T-helper 1 cell treated with Interleukin-12 subunit alpha and Interleukin-12 subunit beta and Interleukin-4 antibody, amounts not matched to agents 30 μg/mL and 1 μg/mL, for 36 hours (primary cell): ENCODE data around the gene UGT1A1.

Source experiments
- H3K27ac Mint-ChIP-seq: one replicate; pipeline ENCODE4 v1.8.0; 2021; ENCODE audit warnings: mild to moderate bottlenecking, mixed read lengths
- H3K27me3 Mint-ChIP-seq: one replicate; pipeline ENCODE4 v1.8.0; 2021; ENCODE audit warnings: low read depth, mixed read lengths
- H3K36me3 Mint-ChIP-seq: one replicate; pipeline ENCODE4 v1.8.0; 2021; ENCODE audit warnings: low read depth, mixed read lengths
- H3K4me1 Mint-ChIP-seq: one replicate; pipeline ENCODE4 v1.8.0; 2021; ENCODE audit warnings: low read depth, mixed read lengths
- H3K4me3 Mint-ChIP-seq: one replicate; pipeline ENCODE4 v1.8.0; 2021; ENCODE audit warnings: mild to moderate bottlenecking, moderate library complexity, mixed read lengths
- H3K9me3 Mint-ChIP-seq: one replicate; pipeline ENCODE4 v1.8.0; 2021; ENCODE audit warnings: mixed read lengths

UGT1A1 gene

GRCh38 chr2:233772583-233772982 is 12.5 kb downstream of the UGT1A1 start:
- Mint-ChIP-seq H3K9me3 (peaks cover 13% of the 10 kb centered on the region), H3K27me3 (no peaks in the 10 kb centered on the region), H3K4me1 (no peaks in the 10 kb centered on the region), H3K27ac (no peak overlapping the region), H3K36me3 (no peaks in the 10 kb centered on the region), H3K4me3 (no peak overlapping the region)

- Mint-ChIP-seq H3K9me3 (peaks cover 13% of the 10 kb centered on the region), H3K27ac (no peak overlapping the region), H3K27me3 (no peaks in the 10 kb centered on the region), H3K4me1 (no peaks in the 10 kb centered on the region), H3K4me3 (no peak overlapping the region), H3K36me3 (no peaks in the 10 kb centered on the region)
These were observed 13.8 kb downstream of the UGT1A1 start for GRCh38 chr2:233773854-233774253.

GRCh38 chr2:233775414-233775813 is 15.3 kb downstream of the UGT1A1 start:
- Mint-ChIP-seq H3K27me3 (no peaks in the 10 kb centered on the region), H3K4me3 (no peak overlapping the region), H3K27ac (no peak overlapping the region)

GRCh38 chr2:233778030-233778429 is 18.0 kb downstream of the UGT1A1 start, which contains the start of gene MROH2A:
MROH2A (plus strand) TSS chr2:233778330; CDS start chr2:233779359, 1,029 bp downstream.
- H3K4me1 Mint-ChIP-seq = no peaks in the 10 kb centered on the region
- H3K36me3 Mint-ChIP-seq = no peaks in the 10 kb centered on the region
- H3K9me3 Mint-ChIP-seq = peaks cover 16% of the 10 kb centered on the region
- peaks cover 16% of the 10 kb centered on the region for H3K27me3 Mint-ChIP-seq
- no peak within 1 kb of the TSS for H3K4me3 Mint-ChIP-seq
- no peak within 1 kb of the TSS for H3K27ac Mint-ChIP-seq

More at GRCh38 chr2:233775414-233775813, 15.3 kb downstream of the UGT1A1 start:
- H3K9me3 Mint-ChIP-seq = peaks cover 13% of the 10 kb centered on the region
- H3K4me1 Mint-ChIP-seq = no peaks in the 10 kb centered on the region
- no peaks in the 10 kb centered on the region for H3K36me3 Mint-ChIP-seq

GRCh38 chr2:233779722-233780121 is 19.7 kb downstream of the UGT1A1 start:
- peaks cover 16% of the 10 kb centered on the region for H3K27me3 Mint-ChIP-seq
- no peak overlapping the region for H3K4me3 Mint-ChIP-seq
- no peak overlapping the region for H3K27ac Mint-ChIP-seq
- no peaks in the 10 kb centered on the region for H3K36me3 Mint-ChIP-seq
- no peaks in the 10 kb centered on the region for H3K4me1 Mint-ChIP-seq
- H3K9me3 Mint-ChIP-seq = peaks cover 16% of the 10 kb centered on the region

GRCh38 chr2:233780771-233781170 is 20.7 kb downstream of the UGT1A1 start:
- Mint-ChIP-seq H3K36me3 (no peaks in the 10 kb centered on the region), H3K4me1 (no peaks in the 10 kb centered on the region), H3K27me3 (peaks cover 16% of the 10 kb centered on the region), H3K9me3 (peaks cover 15% of the 10 kb centered on the region), H3K4me3 (no peak overlapping the region), H3K27ac (no peak overlapping the region)

DNA sequence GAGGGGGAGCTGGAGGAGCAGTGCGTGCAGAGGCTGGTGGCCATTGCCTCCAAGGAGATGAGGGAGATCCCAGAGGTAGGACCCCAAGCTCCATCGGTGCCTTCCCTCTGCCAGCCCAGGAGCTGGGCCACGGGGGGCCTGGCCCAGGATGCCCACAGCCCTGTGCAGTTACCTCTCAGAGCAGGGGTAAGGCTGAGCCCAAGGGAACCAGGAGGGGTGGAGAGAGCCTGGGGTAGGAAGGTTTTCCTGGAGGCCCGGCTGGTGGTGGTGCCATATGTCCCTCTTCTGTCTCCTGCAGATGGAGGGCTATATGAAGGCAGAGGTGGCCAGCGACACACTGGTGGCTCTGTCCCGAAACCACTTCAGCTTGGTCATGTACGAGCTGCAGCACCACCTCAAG is 29.5 kb downstream of the UGT1A1 start:
- no peaks in the 10 kb centered on the region for H3K4me1 Mint-ChIP-seq
- no peaks in the 10 kb centered on the region for H3K36me3 Mint-ChIP-seq
- no peaks in the 10 kb centered on the region for H3K27me3 Mint-ChIP-seq
- H3K4me3 Mint-ChIP-seq = no peak overlapping the region
- no peak overlapping the region for H3K27ac Mint-ChIP-seq
- no peaks in the 10 kb centered on the region for H3K9me3 Mint-ChIP-seq

DNA sequence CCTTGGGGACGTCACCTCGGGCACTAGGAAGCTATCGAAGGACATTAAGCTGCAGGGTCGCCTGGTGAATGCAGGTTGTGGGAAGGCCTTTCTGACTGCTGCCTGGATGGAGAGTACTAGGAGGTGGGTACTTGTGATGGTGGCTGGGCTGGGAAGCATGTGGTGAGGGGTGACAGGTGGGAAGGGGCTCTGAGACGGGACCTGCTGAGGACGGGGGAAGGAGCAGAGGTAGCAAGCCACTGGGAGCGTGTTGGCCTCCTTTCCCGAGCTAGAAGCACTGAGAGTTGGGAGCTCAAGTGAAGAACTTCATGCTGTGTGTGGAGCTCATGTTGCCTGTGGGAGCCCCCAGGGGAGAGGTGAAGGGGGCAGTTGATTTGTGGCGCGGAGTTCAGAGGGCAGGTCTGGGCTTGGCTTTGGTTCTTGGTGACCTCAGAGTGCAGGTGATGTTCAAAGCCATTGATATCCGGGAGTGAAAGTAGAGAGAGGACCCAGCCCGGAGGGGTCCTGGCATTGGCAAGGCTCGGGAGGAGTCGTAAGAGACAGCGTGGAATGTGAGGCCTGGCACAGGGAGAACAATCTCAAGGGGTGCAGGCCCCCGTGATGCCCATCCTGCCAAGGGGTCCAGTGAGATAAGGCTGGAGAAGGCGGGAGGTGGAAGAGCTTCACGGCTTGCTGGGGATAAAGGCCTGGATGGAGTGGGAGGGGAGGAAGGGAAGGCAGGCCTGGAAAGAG is 31.2 kb downstream of the UGT1A1 start:
- H3K9me3 Mint-ChIP-seq = no peaks in the 10 kb centered on the region
- no peak overlapping the region for H3K4me3 Mint-ChIP-seq
- no peaks in the 10 kb centered on the region for H3K27me3 Mint-ChIP-seq
- H3K36me3 Mint-ChIP-seq = no peaks in the 10 kb centered on the region
- no peaks in the 10 kb centered on the region for H3K4me1 Mint-ChIP-seq
- no peak overlapping the region for H3K27ac Mint-ChIP-seq

DNA sequence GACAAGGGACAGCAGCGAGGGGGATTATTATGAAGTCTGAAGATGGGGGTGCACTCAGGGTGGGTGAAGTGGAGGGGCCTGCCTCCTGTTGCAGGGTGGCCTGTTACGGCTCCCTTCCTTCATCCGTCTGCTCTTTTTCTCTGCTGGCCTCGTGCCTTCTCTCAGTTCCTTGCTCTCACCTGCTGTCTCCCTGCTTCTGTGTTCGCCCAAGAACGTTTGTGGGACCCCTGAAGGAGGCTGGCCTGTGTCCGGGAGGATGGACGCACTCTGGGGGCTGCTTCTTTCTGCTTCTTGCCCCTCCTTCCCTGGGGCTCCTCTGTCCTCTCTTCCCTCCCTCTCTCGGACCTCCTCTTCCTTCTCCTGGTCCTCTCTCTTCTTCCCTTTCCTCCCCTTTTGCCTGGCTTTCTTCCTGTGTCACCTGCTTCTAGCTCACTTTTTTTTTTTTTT is 31.8 kb downstream of the UGT1A1 start:
- H3K36me3 Mint-ChIP-seq = no peaks in the 10 kb centered on the region
- no peaks in the 10 kb centered on the region for H3K9me3 Mint-ChIP-seq
- H3K27me3 Mint-ChIP-seq = no peaks in the 10 kb centered on the region
- H3K4me3 Mint-ChIP-seq = no peak overlapping the region
- no peak overlapping the region for H3K27ac Mint-ChIP-seq
- no peaks in the 10 kb centered on the region for H3K4me1 Mint-ChIP-seq

GRCh38 chr2:233792720-233793119 is 32.6 kb downstream of the UGT1A1 start:
- H3K4me1 Mint-ChIP-seq = no peaks in the 10 kb centered on the region
- no peak overlapping the region for H3K4me3 Mint-ChIP-seq
- no peaks in the 10 kb centered on the region for H3K36me3 Mint-ChIP-seq
- H3K27me3 Mint-ChIP-seq = no peaks in the 10 kb centered on the region
- no peak overlapping the region for H3K27ac Mint-ChIP-seq
- H3K9me3 Mint-ChIP-seq = no peaks in the 10 kb centered on the region

DNA sequence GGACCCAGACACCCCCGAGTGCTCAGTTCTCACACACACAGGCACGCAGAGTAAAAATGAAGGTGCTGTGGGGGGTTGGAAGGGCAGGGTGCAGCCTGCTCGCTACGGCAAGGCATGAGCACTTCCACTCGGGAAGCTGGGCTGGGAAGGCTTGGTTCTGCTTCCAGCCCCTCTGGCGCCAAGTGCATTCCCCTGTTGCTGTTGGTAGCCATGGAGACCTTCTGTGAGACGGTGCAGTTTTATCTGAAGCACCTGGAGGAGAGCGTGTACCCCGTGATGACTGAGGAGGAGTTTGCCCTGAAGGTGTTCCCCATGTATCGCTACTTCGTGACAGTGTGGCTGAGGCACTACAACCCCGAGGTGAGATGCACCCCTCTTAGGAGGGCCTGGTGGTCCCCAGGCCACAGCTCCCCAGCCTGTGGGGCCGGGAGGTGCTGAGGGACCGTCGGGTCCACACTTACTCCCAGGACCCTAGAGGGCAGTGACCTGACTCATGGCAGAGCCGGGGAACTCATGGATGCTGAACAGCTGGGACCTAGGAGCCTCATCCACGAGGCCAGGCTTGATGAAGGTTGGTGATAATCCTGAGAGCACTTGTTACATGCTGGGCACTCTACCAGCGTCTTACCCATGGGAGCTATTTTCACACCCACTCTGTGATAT is 33.5 kb downstream of the UGT1A1 start:
- Mint-ChIP-seq H3K27ac (no peak overlapping the region), H3K4me1 (no peaks in the 10 kb centered on the region), H3K9me3 (no peaks in the 10 kb centered on the region), H3K4me3 (no peak overlapping the region), H3K36me3 (no peaks in the 10 kb centered on the region), H3K27me3 (no peaks in the 10 kb centered on the region)

GRCh38 chr2:233794128-233794658 is 34.1 kb downstream of the UGT1A1 start:
- no peak overlapping the region for H3K4me3 Mint-ChIP-seq
- H3K27ac Mint-ChIP-seq = no peak overlapping the region
- no peaks in the 10 kb centered on the region for H3K27me3 Mint-ChIP-seq
- H3K4me1 Mint-ChIP-seq = no peaks in the 10 kb centered on the region
- H3K9me3 Mint-ChIP-seq = no peaks in the 10 kb centered on the region
- H3K36me3 Mint-ChIP-seq = no peaks in the 10 kb centered on the region

GRCh38 chr2:233795735-233796171 is 35.7 kb downstream of the UGT1A1 start:
- no peak overlapping the region for H3K27ac Mint-ChIP-seq
- no peaks in the 10 kb centered on the region for H3K36me3 Mint-ChIP-seq
- no peaks in the 10 kb centered on the region for H3K9me3 Mint-ChIP-seq
- no peak overlapping the region for H3K4me3 Mint-ChIP-seq
- H3K27me3 Mint-ChIP-seq = no peaks in the 10 kb centered on the region
- H3K4me1 Mint-ChIP-seq = no peaks in the 10 kb centered on the region

DNA sequence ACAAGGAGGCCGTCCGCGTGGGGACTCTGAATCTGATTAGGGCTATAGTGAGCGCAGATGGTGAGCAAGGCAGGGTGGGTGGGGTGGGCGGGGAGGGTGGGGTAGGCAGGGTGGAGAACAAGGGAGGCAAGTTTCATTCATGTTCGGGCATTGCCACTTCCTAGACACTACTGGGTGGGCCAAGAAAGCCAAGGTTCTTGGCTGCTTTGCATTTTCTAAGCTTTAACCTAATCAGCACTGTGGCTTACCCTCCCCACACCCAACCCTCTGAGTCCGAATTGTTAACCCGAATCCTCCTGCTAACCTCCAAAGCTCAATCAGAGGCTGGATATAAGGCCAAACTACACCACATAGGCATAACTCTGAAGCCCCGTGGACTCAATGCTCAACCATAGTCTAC is 36.2 kb downstream of the UGT1A1 start:
- Mint-ChIP-seq H3K27ac (no peak overlapping the region), H3K9me3 (no peaks in the 10 kb centered on the region), H3K27me3 (no peaks in the 10 kb centered on the region), H3K36me3 (no peaks in the 10 kb centered on the region), H3K4me3 (no peak overlapping the region), H3K4me1 (no peaks in the 10 kb centered on the region)
